ENCODE measurements around the gene MSI2. TPM values are rescaled to one million over a fixed set of nuclear protein-coding genes. Genes with fewer than 3 reads are reported as not detected.

Gene MSI2
- total RNA-seq, 2 experiments from 2014 or later: 131 to 164 TPM

- Histone ChIP-seq H3K36me3 (ENCODE audit: insufficient read depth, low read length) (peaks cover 94% of the 10 kb centered on the region), H3K79me2 (ENCODE audit: insufficient read depth, low read depth, low read length) (peaks cover 5% of the 10 kb centered on the region; the same call in 1 of the 2 replicates)
- POLR2A ChIA-PET: interaction anchor here (1.1 to 1.9 kb wide), 3 partner anchors 8 to 89 kb away, joined by 4 to 6 read pairs (median 4); no protein-coding TSS in a partner anchor
Observed at GRCh38 chr17:57268181-57268580, 11.9 kb downstream of the MSI2 start.

GRCh38 chr17:57269052-57269451, 12.7 kb downstream of the MSI2 start:
- BruUV-seq (replicated peaks): no TSS peak
- Histone ChIP-seq H3K27ac (ENCODE audit: low read depth, low read length, poor library complexity, severe bottlenecking) (no peak overlapping the region), H2AFZ (ENCODE audit: low read length) (no peak overlapping the region), H4K20me1 (ENCODE audit: insufficient read depth, low read length) (no peaks in the 10 kb centered on the region), H3K4me2 (ENCODE audit: low read length) (no peak overlapping the region), H3K9me2 (ENCODE audit: insufficient read depth, low read length) (no peaks in the 10 kb centered on the region), H3K79me2 (ENCODE audit: insufficient read depth, low read depth, low read length) (no peaks in the 10 kb centered on the region), H3K4me3 (ENCODE audit: low read depth, low read length, poor library complexity, severe bottlenecking) (no peak overlapping the region), H3K36me3 (ENCODE audit: insufficient read depth, low read length) (peaks cover 94% of the 10 kb centered on the region), H3K9me3 (ENCODE audit: low read length) (no peaks in the 10 kb centered on the region), H3K4me1 (ENCODE audit: insufficient read depth, low read length, poor library complexity, severe bottlenecking) (no peaks in the 10 kb centered on the region)
- ChIA-PET CTCF (ENCODE audit: unreplicated experiment) (no interaction called here), POLR2A (interaction anchor here (1.1 kb wide), 1 partner anchor 9 kb away, joined by 4 read pairs; no protein-coding TSS in a partner anchor)
- no peak for DNase-seq (ENCODE audit: low spot score)
- intact Hi-C loops (cut with micrococcal nuclease; ENCODE audit: unreplicated experiment): no loop called here
- no peak for TF ChIP-seq CTCF (conservative IDR thresholded peaks at IDR 0.05; ENCODE audit: low read length)
- TF ChIP-seq EZH2phosphoT487 (IDR thresholded peaks at IDR 0.05; ENCODE audit: borderline replicate concordance, low read depth, low read length): no peak

More at GRCh38 chr17:57268181-57268580, 11.9 kb downstream of the MSI2 start:
- no TSS peak for BruUV-seq (replicated peaks)
- no peaks in the 10 kb centered on the region for H4K20me1 ChIP-seq (ENCODE audit: insufficient read depth, low read length)
- TF ChIP-seq EZH2phosphoT487 (IDR thresholded peaks at IDR 0.05; ENCODE audit: borderline replicate concordance, low read depth, low read length) (no peak), CTCF (conservative IDR thresholded peaks at IDR 0.05; ENCODE audit: low read length) (no peak)
- no peaks in the 10 kb centered on the region for H3K9me3 ChIP-seq (ENCODE audit: low read length)
- intact Hi-C loops (cut with micrococcal nuclease; ENCODE audit: unreplicated experiment): no loop called here
- H2AFZ ChIP-seq (ENCODE audit: low read length): no peak overlapping the region
- no peak overlapping the region for H3K27ac ChIP-seq (ENCODE audit: low read depth, low read length, poor library complexity, severe bottlenecking)
- no peak overlapping the region for H3K4me2 ChIP-seq (ENCODE audit: low read length)
- CTCF ChIA-PET (ENCODE audit: unreplicated experiment): no interaction called here
- no peak overlapping the region for H3K4me3 ChIP-seq (ENCODE audit: low read depth, low read length, poor library complexity, severe bottlenecking)
- no peaks in the 10 kb centered on the region for H3K4me1 ChIP-seq (ENCODE audit: insufficient read depth, low read length, poor library complexity, severe bottlenecking)
- no peak for DNase-seq (ENCODE audit: low spot score)
- no peaks in the 10 kb centered on the region for H3K9me2 ChIP-seq (ENCODE audit: insufficient read depth, low read length)

- Histone ChIP-seq H4K20me1 (ENCODE audit: insufficient read depth, low read length) (no peaks in the 10 kb centered on the region), H3K79me2 (ENCODE audit: insufficient read depth, low read depth, low read length) (no peaks in the 10 kb centered on the region), H3K36me3 (ENCODE audit: insufficient read depth, low read length) (peaks cover 94% of the 10 kb centered on the region), H3K27ac (ENCODE audit: low read depth, low read length, poor library complexity, severe bottlenecking) (no peak overlapping the region), H3K9me3 (ENCODE audit: low read length) (no peaks in the 10 kb centered on the region), H2AFZ (ENCODE audit: low read length) (no peak overlapping the region), H3K4me3 (ENCODE audit: low read depth, low read length, poor library complexity, severe bottlenecking) (no peak overlapping the region), H3K4me2 (ENCODE audit: low read length) (no peak overlapping the region), H3K9me2 (ENCODE audit: insufficient read depth, low read length) (no peaks in the 10 kb centered on the region), H3K4me1 (ENCODE audit: insufficient read depth, low read length, poor library complexity, severe bottlenecking) (no peaks in the 10 kb centered on the region)
- no peak for DNase-seq (ENCODE audit: low spot score)
- POLR2A ChIA-PET: interaction anchor here (1.1 to 1.4 kb wide), 4 partner anchors 8 to 131 kb away, joined by 3 to 5 read pairs (median 4); no protein-coding TSS in a partner anchor
- CTCF ChIA-PET (ENCODE audit: unreplicated experiment): interaction anchor here (1.2 kb wide), 1 partner anchor 9 kb away, joined by 3 read pairs; no protein-coding TSS in a partner anchor
- TF ChIP-seq EZH2phosphoT487 (IDR thresholded peaks at IDR 0.05; ENCODE audit: borderline replicate concordance, low read depth, low read length) (no peak), CTCF (conservative IDR thresholded peaks at IDR 0.05; ENCODE audit: low read length) (no peak)
- BruUV-seq (replicated peaks): no TSS peak
- intact Hi-C loops (cut with micrococcal nuclease; ENCODE audit: unreplicated experiment): no loop called here
Observed at GRCh38 chr17:57269598-57270255, 13.4 kb downstream of the MSI2 start.
